Measurements from ENCODE around the gene SEC61A1.

DNA sequence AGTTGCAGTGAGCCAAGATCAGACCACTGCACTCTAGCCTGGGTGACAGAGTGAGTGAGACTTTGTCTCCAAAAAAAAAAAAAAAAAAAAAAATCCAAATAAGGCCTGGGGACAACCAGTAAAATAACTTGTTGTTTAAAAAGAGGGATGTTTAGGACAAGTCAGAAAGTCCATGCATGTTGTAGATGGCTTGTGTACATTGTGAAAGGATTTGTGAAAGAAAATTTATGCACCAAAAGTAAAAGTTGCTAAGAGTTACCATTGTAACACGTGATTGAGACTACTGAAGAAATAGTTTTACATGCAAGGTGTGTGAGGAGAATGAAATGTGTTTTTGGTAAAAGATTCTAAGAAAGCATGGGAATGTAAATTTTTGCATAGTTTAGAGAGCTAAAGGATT is 35.7 kb upstream of the SEC61A1 start:
- TF ChIP-seq, protein P1, sequence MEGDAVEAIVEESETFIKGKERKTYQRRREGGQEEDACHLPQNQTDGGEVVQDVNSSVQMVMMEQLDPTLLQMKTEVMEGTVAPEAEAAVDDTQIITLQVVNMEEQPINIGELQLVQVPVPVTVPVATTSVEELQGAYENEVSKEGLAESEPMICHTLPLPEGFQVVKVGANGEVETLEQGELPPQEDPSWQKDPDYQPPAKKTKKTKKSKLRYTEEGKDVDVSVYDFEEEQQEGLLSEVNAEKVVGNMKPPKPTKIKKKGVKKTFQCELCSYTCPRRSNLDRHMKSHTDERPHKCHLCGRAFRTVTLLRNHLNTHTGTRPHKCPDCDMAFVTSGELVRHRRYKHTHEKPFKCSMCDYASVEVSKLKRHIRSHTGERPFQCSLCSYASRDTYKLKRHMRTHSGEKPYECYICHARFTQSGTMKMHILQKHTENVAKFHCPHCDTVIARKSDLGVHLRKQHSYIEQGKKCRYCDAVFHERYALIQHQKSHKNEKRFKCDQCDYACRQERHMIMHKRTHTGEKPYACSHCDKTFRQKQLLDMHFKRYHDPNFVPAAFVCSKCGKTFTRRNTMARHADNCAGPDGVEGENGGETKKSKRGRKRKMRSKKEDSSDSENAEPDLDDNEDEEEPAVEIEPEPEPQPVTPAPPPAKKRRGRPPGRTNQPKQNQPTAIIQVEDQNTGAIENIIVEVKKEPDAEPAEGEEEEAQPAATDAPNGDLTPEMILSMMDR (IDR thresholded peaks at IDR 0.05; ENCODE audit: insufficient read depth, low read depth, low read length), result no peak
- no peak for TF ChIP-seq EZH2 (IDR thresholded peaks at IDR 0.05; ENCODE audit: insufficient read depth, low read length)

Measured in astrocyte (in vitro differentiated cells and primary cell).